ENCODE data around the gene TMEM121B.

Gene TMEM121B

DNA sequence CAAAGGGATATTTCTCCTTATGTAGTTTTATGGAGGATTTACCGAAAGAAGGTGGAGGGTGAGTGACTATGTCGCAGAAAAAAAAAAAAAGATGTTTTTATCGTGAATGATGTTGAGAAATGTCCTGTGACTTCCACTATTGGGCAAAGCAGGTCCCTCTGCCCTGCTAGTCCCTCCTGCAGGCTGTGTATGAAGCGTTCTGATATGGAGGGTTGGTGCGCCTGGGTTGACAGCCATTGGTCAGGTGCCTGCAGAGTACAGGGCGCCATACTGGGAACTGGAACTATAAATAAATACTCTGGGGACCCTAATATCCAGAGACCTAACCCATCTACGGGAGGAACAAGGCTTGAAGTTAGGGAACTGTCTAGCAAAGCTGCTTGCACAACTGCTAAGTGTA, 34.9 kb downstream of the TMEM121B start:
- DNase-seq (ENCODE audit: low read depth): no peak
- H3K4me3 ChIP-seq (ENCODE audit: low read depth, low read length): no peak overlapping the region
- TF ChIP-seq, protein P1, sequence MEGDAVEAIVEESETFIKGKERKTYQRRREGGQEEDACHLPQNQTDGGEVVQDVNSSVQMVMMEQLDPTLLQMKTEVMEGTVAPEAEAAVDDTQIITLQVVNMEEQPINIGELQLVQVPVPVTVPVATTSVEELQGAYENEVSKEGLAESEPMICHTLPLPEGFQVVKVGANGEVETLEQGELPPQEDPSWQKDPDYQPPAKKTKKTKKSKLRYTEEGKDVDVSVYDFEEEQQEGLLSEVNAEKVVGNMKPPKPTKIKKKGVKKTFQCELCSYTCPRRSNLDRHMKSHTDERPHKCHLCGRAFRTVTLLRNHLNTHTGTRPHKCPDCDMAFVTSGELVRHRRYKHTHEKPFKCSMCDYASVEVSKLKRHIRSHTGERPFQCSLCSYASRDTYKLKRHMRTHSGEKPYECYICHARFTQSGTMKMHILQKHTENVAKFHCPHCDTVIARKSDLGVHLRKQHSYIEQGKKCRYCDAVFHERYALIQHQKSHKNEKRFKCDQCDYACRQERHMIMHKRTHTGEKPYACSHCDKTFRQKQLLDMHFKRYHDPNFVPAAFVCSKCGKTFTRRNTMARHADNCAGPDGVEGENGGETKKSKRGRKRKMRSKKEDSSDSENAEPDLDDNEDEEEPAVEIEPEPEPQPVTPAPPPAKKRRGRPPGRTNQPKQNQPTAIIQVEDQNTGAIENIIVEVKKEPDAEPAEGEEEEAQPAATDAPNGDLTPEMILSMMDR (IDR thresholded peaks at IDR 0.05; ENCODE audit: control insufficient read depth, extremely low read depth, insufficient read depth): no peak

DNA sequence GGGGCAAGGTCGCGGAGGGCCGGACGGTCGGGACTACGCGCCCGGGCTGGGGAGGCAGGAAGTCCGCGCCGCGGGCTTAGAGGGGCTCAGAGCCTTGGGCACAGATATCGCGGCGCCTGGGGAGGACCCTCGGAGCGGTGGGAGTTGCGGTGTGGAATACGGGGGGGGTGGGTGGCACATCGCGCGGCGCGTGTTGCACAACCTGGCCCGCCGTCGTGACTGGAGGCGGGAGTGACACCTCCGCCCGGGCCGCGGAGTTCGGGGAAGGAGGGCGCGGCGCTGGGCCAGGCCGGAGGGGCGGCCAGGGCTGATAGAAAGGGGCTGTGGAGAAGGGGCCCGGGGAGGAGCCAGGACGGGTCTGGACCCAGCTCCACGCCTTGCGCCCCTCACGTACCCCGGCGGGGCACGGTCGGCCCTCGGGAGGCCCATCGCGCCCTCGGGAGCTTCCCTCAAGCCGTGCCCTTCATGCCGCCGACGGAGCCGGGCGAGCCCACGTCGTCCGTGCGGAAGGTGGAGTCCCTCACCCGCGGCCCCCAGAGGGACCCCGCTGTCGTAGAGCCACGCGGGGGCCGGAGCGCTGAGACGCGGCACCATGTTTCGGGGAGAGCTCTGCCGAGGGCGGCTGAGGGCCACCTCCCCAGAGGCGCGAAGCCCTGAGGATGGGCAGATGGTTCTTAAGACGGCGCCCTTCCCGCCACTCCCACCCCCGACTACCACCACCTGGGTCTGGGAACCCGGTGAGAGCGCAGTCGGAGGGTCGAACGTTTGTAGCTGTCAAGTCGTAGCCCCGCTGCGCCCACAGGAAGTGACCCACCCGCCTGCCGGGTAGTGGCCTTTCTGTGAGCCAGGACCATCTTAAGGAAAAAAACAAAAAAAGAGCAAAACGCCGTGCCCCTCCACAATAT, 35.6 kb downstream of the TMEM121B start:
- peak overlapping the region; percentile 78 for H3K4me3 ChIP-seq (ENCODE audit: low read depth, low read length)
- DNase-seq (ENCODE audit: low read depth): no peak
- TF ChIP-seq, protein P1 (IDR thresholded peaks at IDR 0.05; ENCODE audit: control insufficient read depth, extremely low read depth, insufficient read depth): no peak

DNA sequence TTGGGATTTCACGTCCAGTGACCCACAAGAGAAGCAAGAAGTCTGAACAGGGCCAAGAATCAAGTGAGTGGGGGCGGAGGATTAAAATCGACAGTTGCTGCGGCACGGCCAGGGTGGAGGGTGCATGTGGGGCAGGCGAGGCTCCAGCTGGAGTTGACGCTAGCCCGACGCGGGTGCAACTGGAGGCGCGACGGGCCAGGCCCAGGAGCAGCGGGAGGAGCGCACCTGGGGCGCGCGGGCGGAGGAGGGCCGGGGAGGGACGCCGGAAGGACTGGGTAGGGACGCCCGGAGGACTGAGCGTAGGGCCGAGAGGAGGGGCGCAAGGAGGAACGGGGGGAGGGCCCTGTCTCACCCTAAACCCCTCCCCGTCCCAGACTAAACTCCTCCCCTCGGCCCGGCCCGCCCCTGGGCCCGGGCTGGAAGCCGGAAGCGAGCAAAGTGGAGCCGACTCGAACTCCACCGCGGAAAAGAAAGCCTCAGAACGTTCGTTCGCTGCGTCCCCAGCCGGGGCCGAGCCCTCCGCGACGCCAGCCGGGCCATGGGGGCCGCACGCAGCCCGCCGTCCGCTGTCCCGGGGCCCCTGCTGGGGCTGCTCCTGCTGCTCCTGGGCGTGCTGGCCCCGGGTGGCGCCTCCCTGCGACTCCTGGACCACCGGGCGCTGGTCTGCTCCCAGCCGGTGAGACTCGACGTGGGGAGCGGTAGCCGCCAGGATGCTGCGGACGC, 36.4 kb downstream of the TMEM121B start, which contains the start of gene IL17RA:
IL17RA (plus strand) TSS at position 447 of the 723 bp plus-strand sequence; CDS start at position 539, 92 bp downstream.
- TF ChIP-seq, protein P1 (IDR thresholded peaks at IDR 0.05; ENCODE audit: control insufficient read depth, extremely low read depth, insufficient read depth): no peak
- peak within 1 kb of the TSS; percentile 78 for H3K4me3 ChIP-seq (ENCODE audit: low read depth, low read length)
- peak; percentile 69 for DNase-seq (ENCODE audit: low read depth)

DNA sequence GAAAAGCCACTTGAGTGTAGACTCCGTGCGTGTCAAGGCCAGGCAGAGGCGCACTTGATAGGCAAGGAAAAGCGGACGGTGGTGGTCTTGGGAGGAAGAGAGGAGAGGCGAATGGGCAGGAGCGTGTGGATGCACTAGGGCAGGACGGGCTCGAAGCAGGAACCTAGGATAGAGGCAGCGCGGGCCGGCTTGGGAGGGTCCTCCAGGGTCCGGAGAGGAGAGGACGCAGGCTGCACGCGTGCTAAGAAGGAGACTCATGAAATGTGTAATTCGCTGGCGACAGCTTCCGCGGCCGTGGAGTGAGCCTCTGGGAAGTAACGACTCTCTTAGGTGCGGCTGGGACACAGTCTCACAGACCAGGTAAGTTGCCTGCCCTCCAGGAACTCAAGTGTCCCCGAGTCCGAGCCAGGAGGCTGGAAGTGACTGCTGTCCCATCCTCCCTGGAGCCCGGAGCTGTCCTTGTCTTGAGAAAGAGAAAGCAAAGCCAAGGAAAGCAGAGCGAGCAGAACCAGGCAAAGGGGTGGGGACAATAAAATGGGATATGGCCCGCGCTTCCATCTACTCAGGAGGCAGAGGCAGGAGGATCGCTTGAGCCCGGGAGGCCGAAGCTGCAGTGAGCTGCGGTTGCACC, 37.2 kb downstream of the TMEM121B start:
- TF ChIP-seq, protein P1 (IDR thresholded peaks at IDR 0.05; ENCODE audit: control insufficient read depth, extremely low read depth, insufficient read depth): no peak
- no peak for DNase-seq (ENCODE audit: low read depth)
- H3K4me3 ChIP-seq (ENCODE audit: low read depth, low read length): peak overlapping the region; percentile 78

DNA sequence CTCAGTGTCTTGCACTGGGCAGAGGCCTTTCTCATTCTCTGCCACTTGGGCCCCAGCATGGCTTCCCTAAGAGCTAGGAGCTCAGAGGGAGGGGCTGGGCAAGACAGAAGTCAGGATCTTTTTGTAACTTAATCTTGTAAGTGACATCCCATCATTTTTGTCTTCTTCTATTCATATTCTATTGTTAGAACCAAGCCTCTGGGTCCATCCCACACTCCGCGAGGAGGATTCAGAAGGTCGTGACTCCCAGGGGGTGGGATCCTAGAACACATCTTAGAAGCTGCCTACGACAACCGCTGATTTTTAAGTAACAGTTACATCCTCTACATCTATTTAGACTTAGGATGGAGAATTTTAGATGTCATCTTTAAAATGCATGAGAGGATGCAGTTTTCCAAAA, 37.9 kb downstream of the TMEM121B start:
- DNase-seq (ENCODE audit: low read depth): no peak
- H3K4me3 ChIP-seq (ENCODE audit: low read depth, low read length): no peak overlapping the region
- TF ChIP-seq, protein P1 (IDR thresholded peaks at IDR 0.05; ENCODE audit: control insufficient read depth, extremely low read depth, insufficient read depth): no peak

DNA sequence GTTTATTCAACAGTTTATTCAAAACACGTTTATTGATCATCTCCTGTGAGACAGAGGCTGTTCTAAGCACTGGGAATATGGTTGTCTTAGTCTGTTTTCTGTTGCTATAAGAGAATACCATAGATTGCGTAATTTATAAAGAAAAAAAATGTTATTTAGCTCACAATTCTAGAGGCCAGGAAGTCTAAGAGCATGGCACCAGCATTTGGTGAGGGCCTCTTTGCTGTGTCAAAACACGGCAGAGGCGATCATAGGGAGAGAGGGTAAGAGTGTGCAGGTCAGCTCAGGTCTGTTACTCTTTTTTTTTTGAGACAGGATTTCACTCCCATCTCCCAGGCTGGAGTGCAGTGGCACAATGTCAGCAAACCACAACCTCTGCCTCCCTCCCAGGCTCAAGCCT, 41.6 kb downstream of the TMEM121B start:
- TF ChIP-seq, protein P1 (IDR thresholded peaks at IDR 0.05; ENCODE audit: control insufficient read depth, extremely low read depth, insufficient read depth): no peak
- H3K4me3 ChIP-seq (ENCODE audit: low read depth, low read length): no peak overlapping the region
- no peak for DNase-seq (ENCODE audit: low read depth)

Measured in LNCaP clone FGC (cell line).